Fibroblast of the conjunctiva (primary cell): ENCODE results near the gene RABL2A.
"Not testable (repeated sequence)": the region's sequence is repeated elsewhere in the genome, so short reads cannot be mapped to it uniquely, and the experiment has no call there.

Experiments used
- DNase-seq: peaks from one replicate; pipeline ENCODE4 v3.0.0-alpha.2; 2010; ENCODE audit warnings: low read depth

Gene RABL2A

GRCh38 chr2:113609822-113610221, 17.2 kb upstream of the RABL2A start:
- DNase-seq: not testable (repeated sequence)

GRCh38 chr2:113621002-113621401, 6.1 kb upstream of the RABL2A start:
- DNase-seq: not testable (repeated sequence)

- not testable (repeated sequence) for DNase-seq
These were observed 1.2 kb upstream of the RABL2A start for GRCh38 chr2:113625906-113626305.

GRCh38 chr2:113632849-113633345, 5.8 kb downstream of the RABL2A start:
- DNase-seq: not testable (repeated sequence)

- not testable (repeated sequence) for DNase-seq
These were observed 8.3 kb downstream of the RABL2A start for GRCh38 chr2:113635358-113635757.

- not testable (repeated sequence) for DNase-seq
These were observed 9.2 kb downstream of the RABL2A start for GRCh38 chr2:113636226-113636625.

GRCh38 chr2:113638084-113638483, 11.0 kb downstream of the RABL2A start:
- not testable (repeated sequence) for DNase-seq

GRCh38 chr2:113646217-113646616, 19.2 kb downstream of the RABL2A start:
- DNase-seq: not testable (repeated sequence)

GRCh38 chr2:113650834-113651815, 24.1 kb downstream of the RABL2A start:
- not testable (repeated sequence) for DNase-seq

- DNase-seq: not testable (repeated sequence)
These were observed 25.5 kb downstream of the RABL2A start for GRCh38 chr2:113652599-113652998.

- not testable (repeated sequence) for DNase-seq
These were observed 29.1 kb downstream of the RABL2A start for GRCh38 chr2:113656031-113656624.

- not testable (repeated sequence) for DNase-seq
These were observed 30.7 kb downstream of the RABL2A start for GRCh38 chr2:113657735-113658134.

GRCh38 chr2:113663285-113664060, 36.4 kb downstream of the RABL2A start:
- not testable (repeated sequence) for DNase-seq

GRCh38 chr2:113664761-113665533, 37.9 kb downstream of the RABL2A start:
- not testable (repeated sequence) for DNase-seq

GRCh38 chr2:113669013-113669412, 41.9 kb downstream of the RABL2A start:
- DNase-seq: not testable (repeated sequence)

GRCh38 chr2:113672326-113672932, 45.4 kb downstream of the RABL2A start:
- DNase-seq: no peak

GRCh38 chr2:113675875-113676274, 48.8 kb downstream of the RABL2A start:
- no peak for DNase-seq

- DNase-seq: no peak
These were observed 49.7 kb downstream of the RABL2A start for GRCh38 chr2:113676623-113677266.

- no peak for DNase-seq
These were observed 50.3 kb downstream of the RABL2A start for GRCh38 chr2:113677330-113677729.

GRCh38 chr2:113679457-113679856, 52.4 kb downstream of the RABL2A start:
- no peak for DNase-seq
